CD4-positive, alpha-beta T cell treated with Interleukin-10 for 1 hour (primary cell): ENCODE data around the gene SDCBP2.
A peak's percentile ranks its signal among the peaks of the same experiment; 100 is the strongest.

Experiments
- DNase-seq: peaks from one replicate; pipeline ENCODE4 v3.0.0-alpha.2; 2020

SDCBP2 gene

DNA sequence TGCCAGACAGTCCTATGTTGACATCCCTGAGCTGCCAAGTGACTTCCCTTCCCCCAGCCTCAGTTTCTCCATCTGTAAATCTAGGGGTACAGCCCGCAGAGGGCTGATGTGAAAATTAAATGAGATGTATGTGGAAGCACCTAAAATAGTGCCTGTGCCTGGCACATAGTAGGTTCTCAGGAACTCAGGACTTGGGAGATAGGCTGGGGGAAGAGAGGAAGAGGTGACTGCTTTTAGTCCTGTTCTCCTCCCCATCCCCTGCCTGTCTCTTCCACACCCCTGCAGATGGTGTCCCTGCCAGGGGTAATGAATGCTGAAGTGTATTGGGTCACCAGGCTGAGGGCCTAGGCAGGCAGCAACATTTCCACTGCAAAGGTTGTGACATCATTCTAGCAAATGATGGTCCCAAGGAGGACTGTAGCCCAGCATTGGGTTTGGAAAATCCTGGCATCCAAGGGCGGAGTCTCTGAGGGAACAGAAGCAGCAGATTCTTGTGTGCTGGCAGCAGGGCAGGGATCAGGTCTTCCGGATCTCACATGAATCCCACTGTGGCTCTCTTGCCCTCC is 61.0 kb downstream of the SDCBP2 start:
- DNase-seq: no peak

DNA sequence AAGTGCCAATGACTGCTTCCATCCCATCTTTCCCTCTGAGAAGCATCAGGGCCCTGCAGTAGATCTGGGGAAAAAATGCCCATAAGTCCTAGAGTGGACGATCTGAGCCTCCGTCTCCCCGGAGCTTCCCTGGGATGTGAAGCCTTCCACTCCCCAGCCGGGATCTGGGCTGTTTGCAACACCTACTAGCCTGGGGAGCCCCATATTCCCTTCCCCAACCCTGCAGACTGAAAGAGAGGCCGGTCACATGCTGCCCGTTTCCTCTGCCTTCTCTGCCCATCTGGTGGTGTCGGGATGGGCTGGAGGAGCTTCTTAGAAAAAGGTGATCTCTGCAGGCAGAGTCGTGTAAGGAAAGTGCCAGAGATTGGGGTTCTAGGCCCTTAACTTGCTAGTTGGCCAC is 61.8 kb downstream of the SDCBP2 start:
- DNase-seq: no peak

DNA sequence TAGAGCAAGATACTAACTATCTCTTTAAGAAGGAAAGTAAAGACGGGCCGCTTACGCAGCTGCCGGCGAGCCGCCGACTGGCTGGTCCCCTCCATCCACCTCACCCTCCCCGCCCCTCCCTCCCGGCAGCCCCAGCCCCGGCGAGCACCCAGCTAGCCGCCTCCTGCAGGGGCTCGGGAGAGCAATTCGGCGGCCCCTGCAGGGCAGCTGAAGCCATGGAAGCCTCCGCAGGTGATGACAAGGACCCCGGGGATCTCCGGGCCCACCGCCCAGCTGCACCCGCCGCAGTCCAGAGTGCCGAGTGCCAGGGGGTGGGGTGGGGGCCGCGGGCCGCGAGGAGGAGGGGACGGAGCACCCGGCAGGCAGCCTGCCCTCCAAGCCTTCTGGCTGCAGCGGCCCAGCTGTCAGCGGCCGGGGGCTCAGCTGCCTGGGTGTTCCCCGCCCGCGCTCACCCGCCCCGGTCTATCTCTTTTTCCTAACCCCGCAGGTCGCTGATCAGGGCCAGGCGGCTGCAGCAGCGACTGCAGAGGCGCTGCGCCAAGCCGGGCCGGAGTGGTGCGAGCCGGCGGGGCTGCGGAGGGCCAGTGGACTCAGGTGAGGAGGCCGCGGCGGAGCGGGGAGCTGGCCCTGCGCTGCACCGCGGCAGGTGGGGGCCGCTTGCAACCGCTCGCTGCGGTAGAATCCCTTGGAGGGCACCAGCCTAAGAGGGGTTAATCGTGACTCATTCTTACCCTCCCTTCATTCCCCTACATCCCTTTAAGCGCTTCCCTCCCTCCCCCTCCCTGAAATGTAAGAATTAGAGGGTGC is 62.6 kb downstream of the SDCBP2 start, which contains the start of gene SNPH:
Gene SNPH, plus strand, starts transcription at position 128 of the 807 bp plus-strand sequence. CDS start 29,946 bp downstream, outside the sequence.
- DNase-seq: peak; percentile 82

DNA sequence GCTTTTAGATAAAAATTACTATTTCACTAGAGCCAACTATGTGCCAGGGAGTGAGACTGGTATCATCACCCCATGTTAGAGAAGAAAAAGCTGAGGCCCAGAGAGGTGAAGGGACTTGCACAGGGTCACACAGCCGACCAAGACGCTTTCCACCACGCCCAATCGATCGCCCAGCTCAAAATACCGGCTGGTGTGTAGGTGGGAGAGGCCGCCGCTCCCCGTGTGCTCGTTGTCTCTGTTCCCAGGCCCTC is 63.1 kb downstream of the SDCBP2 start:
- DNase-seq: no peak

DNA sequence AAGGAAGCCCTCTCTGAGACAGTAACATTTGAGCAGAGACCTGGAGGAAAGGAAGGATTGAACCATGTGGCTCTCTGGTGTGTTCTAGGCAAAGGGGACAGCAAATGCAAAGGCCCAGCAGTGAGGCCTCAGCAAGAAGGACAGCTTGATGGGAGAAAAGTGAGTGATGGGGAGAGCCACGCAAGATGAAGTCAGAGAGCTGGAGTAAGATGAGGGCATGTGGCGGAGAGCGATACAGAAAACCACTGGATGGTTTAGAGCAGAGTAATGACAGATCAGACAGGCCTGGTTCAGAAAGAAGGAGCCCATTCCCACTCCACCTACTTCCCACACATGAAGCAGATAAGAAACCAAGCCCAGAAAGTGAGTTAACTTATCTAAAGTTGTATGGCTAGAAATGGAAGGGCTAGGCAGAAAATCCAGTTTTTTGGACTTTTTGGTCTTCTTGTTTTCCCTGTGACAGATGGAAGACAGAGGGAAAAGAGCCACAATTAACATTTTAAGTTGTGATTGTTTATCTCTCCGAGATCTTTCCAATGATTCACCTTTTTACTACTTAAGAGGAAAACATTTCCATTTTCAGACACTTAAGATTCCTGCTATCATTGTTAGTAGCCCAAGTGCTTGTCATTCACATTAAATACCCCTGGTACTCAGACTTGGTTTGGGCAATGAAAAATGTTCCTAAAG is 63.6 kb downstream of the SDCBP2 start:
- DNase-seq: no peak

DNA sequence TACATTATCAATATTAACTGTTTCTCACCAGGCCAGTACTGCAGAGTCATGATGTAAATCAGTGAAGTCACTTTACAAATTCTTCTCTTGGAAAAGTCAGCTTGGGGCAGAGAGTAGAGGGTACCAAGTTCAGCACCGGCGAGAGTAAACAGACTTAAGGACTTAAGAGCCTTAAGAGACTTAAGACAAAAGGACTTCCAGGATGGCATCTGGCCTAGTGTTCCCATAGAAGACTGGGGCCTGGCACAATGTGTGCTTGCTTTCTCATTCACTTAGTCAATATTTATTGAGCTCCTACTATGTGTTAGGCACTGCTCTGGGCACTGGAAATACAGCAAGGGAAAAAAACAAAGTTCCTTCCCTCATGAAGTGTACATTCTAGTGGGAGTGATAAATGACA is 64.2 kb downstream of the SDCBP2 start:
- DNase-seq: no peak

DNA sequence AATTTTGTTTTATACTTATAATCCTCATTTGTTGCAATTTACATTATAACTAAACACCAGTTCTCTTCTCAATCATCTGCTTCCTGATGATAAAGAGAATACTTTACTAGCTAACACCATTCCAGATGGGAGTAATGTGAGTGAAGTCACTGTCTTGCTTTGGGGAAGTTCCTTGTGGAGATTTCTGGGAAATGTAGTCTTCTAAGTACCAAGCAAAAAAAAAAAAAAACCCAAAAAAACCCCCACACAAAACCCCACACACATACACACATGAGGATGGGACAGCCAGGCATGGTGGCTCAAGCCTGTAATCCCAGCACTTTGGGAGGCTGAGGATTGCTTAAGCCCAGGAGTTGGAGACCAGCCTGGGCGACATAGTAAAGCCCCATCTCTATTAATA is 65.1 kb downstream of the SDCBP2 start:
- no peak for DNase-seq
